D721Med (cell line): ENCODE data around the gene ECHS1.
A peak's percentile ranks its signal among the peaks of the same experiment; 100 is the strongest.
"Not testable (repeated sequence)": the region's sequence is repeated elsewhere in the genome, so short reads cannot be mapped to it uniquely, and the experiment has no call there.

Experiments used
- DNase-seq: peaks from one replicate; pipeline ENCODE4 v3.0.0; 2011; ENCODE audit warnings: low spot score; ENCODE audit not compliant: insufficient read length
- FAIRE-seq: peaks from 2 replicates; lab custom pipeline; 2011; peaks lifted over from hg19 to GRCh38; lab: Jason Lieb, UNC
- CTCF ChIP-seq: IDR thresholded peaks from 2 replicates; pipeline ENCODE4 v1.5.1; 2012; ENCODE audit warnings: mild to moderate bottlenecking, control low read depth; ENCODE audit not compliant: insufficient read depth; ENCODE audit errors: missing control alignments

The ECHS1 gene

GRCh38 chr10:133325440-133326222 is 47.5 kb downstream of the ECHS1 start:
- FAIRE-seq, result no peak
- TF ChIP-seq CTCF, result no peak
- DNase-seq, result no peak

- no peak for TF ChIP-seq CTCF
- DNase-seq, result no peak
- no peak for FAIRE-seq
Measured at GRCh38 chr10:133324857-133325260, 48.3 kb downstream of the ECHS1 start.

- no peak for TF ChIP-seq CTCF
- DNase-seq (no peak), FAIRE-seq (no peak)
Measured at GRCh38 chr10:133324198-133324792, 48.9 kb downstream of the ECHS1 start.

GRCh38 chr10:133322064-133322709 is 51.0 kb downstream of the ECHS1 start:
- FAIRE-seq, DNase-seq: not testable (repeated sequence)

- DNase-seq, FAIRE-seq: not testable (repeated sequence)
Measured at GRCh38 chr10:133320852-133321422, 52.2 kb downstream of the ECHS1 start.

GRCh38 chr10:133318494-133319127 is 54.5 kb downstream of the ECHS1 start:
- no peak for FAIRE-seq
- DNase-seq, result no peak

GRCh38 chr10:133316732-133317131 is 56.4 kb downstream of the ECHS1 start:
- TF ChIP-seq CTCF, result no peak
- FAIRE-seq, result no peak
- DNase-seq, result no peak

More at GRCh38 chr10:133318494-133319127, 54.5 kb downstream of the ECHS1 start:
- TF ChIP-seq CTCF, result peak; percentile 80
